Sigmoid colon (tissue), 7 donors: ENCODE data around the gene LENEP. TPM values are rescaled to one million over a fixed set of nuclear protein-coding genes. Genes with fewer than 3 reads are reported as not detected.

Source experiments
- DNase-seq: peaks from one replicate; pipeline ENCODE4 v3.0.0-alpha.2; 2019
- H3K27ac ChIP-seq, 4 donors: fragments of 200-600 bp; sonication (generic); one replicate each; pipeline ENCODE4 v1.5.1; 2016 to 2019; ENCODE audit warnings: mild to moderate bottlenecking in 1 of 4
- H3K27me3 ChIP-seq, 3 donors: fragments of 200-600 bp; sonication (generic); one replicate each; pipeline ENCODE4 v1.5.1; 2019; ENCODE audit warnings: mild to moderate bottlenecking in 1 of 3
- H3K36me3 ChIP-seq, 4 donors: fragments of 200-600 bp; sonication (generic); one replicate each; pipeline ENCODE4 v1.5.1; 2016 to 2019
- H3K4me1 ChIP-seq, 4 donors: fragments of 200-600 bp; sonication (generic); one replicate each; pipeline ENCODE4 v1.5.1; 2017 to 2019
- H3K4me3 ChIP-seq, 4 donors: fragments of 200-600 bp; sonication (generic); one replicate each; pipeline ENCODE4 v1.5.1; 2017 to 2019; ENCODE audit warnings: mild to moderate bottlenecking in 2 of 4, moderate library complexity in 1 of 4
- H3K9me3 ChIP-seq, 4 donors: fragments of 200-600 bp in 3 of 4; sonication (generic) in 3 of 4; one replicate each; pipeline versions ENCODE4 v1.5.1 to v1.6.1; 2013 to 2019
- CTCF ChIP-seq, 4 experiments: fragments of 450-650 bp in 3 of 4; fragments of 200-600 bp in 1 of 4; IDR thresholded peaks; one replicate each; pipeline ENCODE4 v1.5.1; 2016 to 2019; ENCODE audit warnings: antibody characterized with exemption in 4 of 4, mild to moderate bottlenecking in 3 of 4, moderate library complexity in 2 of 4
- EP300 ChIP-seq, 4 donors: sonication (generic); formaldehyde crosslinking; IDR thresholded peaks; one replicate each; pipeline ENCODE4 v1.6.1; 2017; ENCODE audit warnings: antibody characterized with exemption in 4 of 4
- POLR2A ChIP-seq, 2 donors: fragments of 450-650 bp; IDR thresholded peaks; one replicate each; pipeline ENCODE4 v1.6.1; 2016; ENCODE audit warnings: antibody characterized with exemption in 2 of 2, mild to moderate bottlenecking in 2 of 2, moderate library complexity in 2 of 2
- POLR2AphosphoS5 ChIP-seq, 4 donors: sonication (generic); formaldehyde crosslinking; IDR thresholded peaks; one replicate each; pipeline ENCODE4 v1.6.1; 2017; ENCODE audit warnings: antibody characterized with exemption in 4 of 4
- WGBS, 2 donors: extraction: QIAGEN DNeasy Blood & Tissue Kit; methylation state at CpG; one replicate each; pipeline ENCODE4 v1.1.7; 2013; 5-methylcytosine and 5-hydroxymethylcytosine counted together
- intact Hi-C: fragments of 100-400 bp; cut with DNase I; formaldehyde crosslinking; loops from one replicate; pipeline ENCODE4 v1.15.1; 2023
- polyA plus RNA-seq, 3 donors: library from polyadenylated mRNA; stranded (reverse); fragments of 200-250 nt; gene quantifications; one replicate each; pipeline ENCODE4 v1.2.3, GENCODE V29; 2013
- total RNA-seq, 4 donors: library from RNA; depleted of rRNA; stranded (reverse); fragments of >200 nt; gene quantifications; one replicate each; pipeline ENCODE4 v1.1.0, GENCODE V29; 2016
- donor health status: healthy with polysubstance abuse.
- donor health status: Bipolar disorder and iron deficiency.
- donor health status: healthy.

LENEP gene
- total and polyA plus RNA-seq, 7 donors = 0.39 TPM; not detected in 6

GRCh38 chr1:155008015-155008941, 14.9 kb downstream of the LENEP start:
- TF ChIP-seq POLR2AphosphoS5 (IDR thresholded peaks at IDR 0.05) (no peak), POLR2A (IDR thresholded peaks at IDR 0.05) (peak in 1 of 2 donors; percentile 25), EP300 (IDR thresholded peaks at IDR 0.05) (no peak), CTCF (IDR thresholded peaks at IDR 0.05) (no peak)
- H3K27ac ChIP-seq = peak overlapping the region; percentile 96 to 99 (median 98)
- H3K9me3 ChIP-seq = no peaks in the 10 kb centered on the region
- peaks cover 0 to 92% (median 78%) of the 10 kb centered on the region in 4 donors for H3K4me1 ChIP-seq
- H3K27me3 ChIP-seq = no peaks in the 10 kb centered on the region
- 14 to 56% methylated on average over 16 of the region's 16 CpGs for WGBS, 2 donors
- H3K4me3 ChIP-seq = peak overlapping the region in 3 of 4 donors; percentile 15 to 32 (median 25)
- no peaks in the 10 kb centered on the region for H3K36me3 ChIP-seq
- intact Hi-C loops = no loop called here
- DNase-seq = no peak

- Histone ChIP-seq H3K27ac (peak overlapping the region; percentile 96 to 99 (median 98)), H3K9me3 (no peaks in the 10 kb centered on the region), H3K36me3 (peaks cover 0 to 4% (median 0%) of the 10 kb centered on the region in 4 donors), H3K27me3 (no peaks in the 10 kb centered on the region), H3K4me1 (peaks cover 0 to 93% (median 76%) of the 10 kb centered on the region in 4 donors), H3K4me3 (peak overlapping the region in 2 of 4 donors; percentile 15 to 25)
- DNase-seq = no peak
- intact Hi-C loops = no loop called here
- 75 to 77% methylated on average over 12 of the region's 12 CpGs for WGBS, 2 donors
- no peak for TF ChIP-seq EP300 (IDR thresholded peaks at IDR 0.05)
- TF ChIP-seq POLR2AphosphoS5 (IDR thresholded peaks at IDR 0.05) = no peak
- no peak for TF ChIP-seq CTCF (IDR thresholded peaks at IDR 0.05)
- TF ChIP-seq POLR2A (IDR thresholded peaks at IDR 0.05) = no peak
Measured at GRCh38 chr1:155009221-155009711, 15.9 kb downstream of the LENEP start.

GRCh38 chr1:155009742-155010141, 16.4 kb downstream of the LENEP start:
- Histone ChIP-seq H3K4me1 (peaks cover 0 to 88% (median 71%) of the 10 kb centered on the region in 4 donors), H3K27ac (peak overlapping the region; percentile 29 to 98 (median 97)), H3K9me3 (no peaks in the 10 kb centered on the region), H3K36me3 (peaks cover 0 to 9% (median 3%) of the 10 kb centered on the region in 4 donors), H3K27me3 (no peaks in the 10 kb centered on the region), H3K4me3 (no peak overlapping the region)
- 84 to 90% methylated on average over 5 of the region's 5 CpGs for WGBS, 2 donors
- no peak for DNase-seq
- TF ChIP-seq POLR2A (IDR thresholded peaks at IDR 0.05) (no peak), CTCF (IDR thresholded peaks at IDR 0.05) (no peak), POLR2AphosphoS5 (IDR thresholded peaks at IDR 0.05) (no peak), EP300 (IDR thresholded peaks at IDR 0.05) (no peak)
- intact Hi-C loops = no loop called here

- Histone ChIP-seq H3K4me3 (no peak overlapping the region), H3K9me3 (no peaks in the 10 kb centered on the region), H3K4me1 (peaks cover 0 to 82% (median 65%) of the 10 kb centered on the region in 4 donors), H3K36me3 (peaks cover 0 to 15% (median 7%) of the 10 kb centered on the region in 4 donors), H3K27ac (peak overlapping the region; percentile 64 to 98 (median 97)), H3K27me3 (no peaks in the 10 kb centered on the region)
- no peak for DNase-seq
- no peak for TF ChIP-seq POLR2AphosphoS5 (IDR thresholded peaks at IDR 0.05)
- TF ChIP-seq EP300 (IDR thresholded peaks at IDR 0.05) = no peak
- TF ChIP-seq CTCF (IDR thresholded peaks at IDR 0.05) = no peak
- no peak for TF ChIP-seq POLR2A (IDR thresholded peaks at IDR 0.05)
- intact Hi-C loops = no loop called here
- WGBS, 2 donors = 33 to 40% methylated on average over 11 of the region's 11 CpGs
Measured at GRCh38 chr1:155010211-155010918, 17.0 kb downstream of the LENEP start.
